B cell (primary cell): ENCODE data around the gene HOMER3. TPM values are rescaled to one million over a fixed set of nuclear protein-coding genes. Genes with fewer than 3 reads are reported as not detected.

Experiments
- ATAC-seq: fragments of 200-7000 bp; cut with Tn5 transposase; one replicate; pipeline ENCODE4 v1.10.0; 2021; ENCODE audit warnings: low read depth, mild to moderate bottlenecking, moderate number of reproducible peaks, moderate library complexity
- CTCF ChIA-PET: fragments of 350-600 bp; sonication (Branson Sonifier 250); formaldehyde crosslinking; loops from one replicate; lab custom pipeline; 2021; ENCODE audit warnings: antibody characterized with exemption, inconsistent platforms; lab: Charles Lee
- POLR2A ChIA-PET: fragments of 350-600 bp; sonication (Branson Sonifier 250); formaldehyde crosslinking; loops from one replicate; lab custom pipeline; 2021; ENCODE audit warnings: antibody characterized with exemption; lab: Charles Lee
- DNase-seq: peaks from one replicate; pipeline ENCODE4 v3.0.0; 2013
- H2AFZ ChIP-seq: 2 replicates; pipeline ENCODE4 v1.6.1; 2012; ENCODE audit warnings: mild to moderate bottlenecking, low read depth, low read length; ENCODE audit not compliant: insufficient read depth, poor library complexity, severe bottlenecking
- H3K27ac ChIP-seq, 2 donors: 1 replicate in 1 of 2; 2 replicates in 1 of 2; pipeline ENCODE4 v1.5.1; 2012 to 2013; ENCODE audit warnings: low read length in 2 of 2, mild to moderate bottlenecking in 2 of 2, moderate library complexity in 1 of 2
- H3K27me3 ChIP-seq, 4 experiments: fragments of 200-600 bp in 1 of 4; sonication (generic) in 1 of 4; replicated peaks in 1 of 4; 1 replicate in 2 of 4; 2 replicates in 2 of 4; pipeline versions ENCODE4 v1.6.1 to v1.7.0; 2013 to 2016; ENCODE audit warnings: low read length in 3 of 4, mild to moderate bottlenecking in 2 of 4, mixed read lengths in 1 of 4, moderate library complexity in 1 of 4; ENCODE audit not compliant: insufficient read depth in 4 of 4, control insufficient read depth in 3 of 4; ENCODE audit errors: control extremely low read depth in 1 of 4
- H3K36me3 ChIP-seq, 2 experiments: replicated peaks in 1 of 2; 1 replicate in 1 of 2; 2 replicates in 1 of 2; pipeline versions ENCODE4 v1.6.1 to v1.7.1; 2013; ENCODE audit warnings: low read length in 1 of 2; ENCODE audit not compliant: insufficient read depth in 2 of 2, control insufficient read depth in 1 of 2; ENCODE audit errors: control extremely low read depth in 1 of 2, extremely low read depth in 1 of 2
- H3K4me1 ChIP-seq, 2 donors: fragments of 200-600 bp in 1 of 2; sonication (generic) in 1 of 2; 1 replicate in 1 of 2; 2 replicates in 1 of 2; pipeline versions ENCODE4 v1.5.1 to v1.6.1; 2013 to 2017; ENCODE audit warnings: low read length in 2 of 2; ENCODE audit not compliant: control insufficient read depth in 2 of 2, insufficient read depth in 2 of 2
- H3K4me2 ChIP-seq: replicated peaks from 2 replicates; pipeline ENCODE3; 2012; ENCODE audit warnings: mild to moderate bottlenecking, low read depth, low read length; ENCODE audit not compliant: poor library complexity, severe bottlenecking
- H3K4me3 ChIP-seq, 5 experiments: fragments of 200-600 bp in 1 of 5; sonication (generic) in 1 of 5; 1 replicate in 3 of 5; 2 replicates in 2 of 5; pipeline versions ENCODE4 v1.5.1 to v1.7.0; 2011 to 2016; ENCODE audit warnings: low read length in 4 of 5, mild to moderate bottlenecking in 4 of 5, low read depth in 2 of 5, control low read depth in 1 of 5, moderate library complexity in 1 of 5; ENCODE audit not compliant: insufficient read depth in 1 of 5; ENCODE audit errors: control extremely low read depth in 1 of 5, extremely low read depth in 1 of 5
- H3K79me2 ChIP-seq: fragments of 200-600 bp; sonication (generic); one replicate; pipeline ENCODE4 v1.6.0; 2016; ENCODE audit warnings: low read length; ENCODE audit not compliant: control insufficient read depth, insufficient read depth
- H3K9ac ChIP-seq: fragments of 200-600 bp; sonication (generic); 2 replicates; pipeline ENCODE4 v1.6.1; 2017; ENCODE audit warnings: mild to moderate bottlenecking, low read length, moderate library complexity
- H3K9me3 ChIP-seq, 3 donors: one replicate each; pipeline versions ENCODE4 v1.6.1 to v1.7.1; 2013; ENCODE audit warnings: low read length in 2 of 3; ENCODE audit not compliant: control insufficient read depth in 2 of 3, insufficient read depth in 1 of 3; ENCODE audit errors: control extremely low read depth in 1 of 3
- H4K20me1 ChIP-seq: 2 replicates; pipeline ENCODE4 v1.6.0; 2012; ENCODE audit warnings: mild to moderate bottlenecking, low read length; ENCODE audit not compliant: insufficient read depth, control insufficient read depth, poor library complexity, severe bottlenecking
- H3K27ac Mint-ChIP-seq: one replicate; pipeline ENCODE4 v1.8.0; 2021; ENCODE audit warnings: mixed read lengths
- H3K27me3 Mint-ChIP-seq: one replicate; pipeline ENCODE4 v1.8.0; 2021; ENCODE audit warnings: mixed read lengths
- H3K4me1 Mint-ChIP-seq: one replicate; pipeline ENCODE4 v1.8.0; 2021; ENCODE audit warnings: mixed read lengths
- H3K4me3 Mint-ChIP-seq: one replicate; pipeline ENCODE4 v1.8.0; 2021; ENCODE audit warnings: mixed read lengths
- H3K9me3 Mint-ChIP-seq: one replicate; pipeline ENCODE4 v1.8.0; 2022; ENCODE audit warnings: mixed read lengths; ENCODE audit not compliant: insufficient read depth
- EZH2 ChIP-seq: IDR thresholded peaks from 2 replicates; pipeline ENCODE4 v1.6.1; 2012; ENCODE audit warnings: borderline replicate concordance, low read depth, mild to moderate bottlenecking, moderate library complexity, low read length; ENCODE audit not compliant: insufficient read depth, poor library complexity, severe bottlenecking
- WGBS: methylation state at CpG from one replicate; pipeline ENCODE4 v1.1.5; 2013; ENCODE audit warnings: missing lambda C conversion rate; ENCODE audit not compliant: insufficient coverage; 5-methylcytosine and 5-hydroxymethylcytosine counted together
- intact Hi-C: fragments of 100-400 bp; cut with micrococcal nuclease; formaldehyde crosslinking; loops from one replicate; pipeline ENCODE4 v1.10.0; 2022
- polyA plus RNA-seq: library from polyadenylated mRNA; depleted of rRNA; stranded (reverse); fragments of >200 nt; gene quantifications from 2 replicates; pipeline ENCODE4 v1.2.3, GENCODE V29; 2012
- total RNA-seq, 2 donors: library from RNA; stranded (reverse); fragments of 120-200 nt in 1 of 2; gene quantifications; 1 replicate in 1 of 2; 2 replicates in 1 of 2; pipeline versions ENCODE4 v1.2.3 to v1.2.4, GENCODE V29; 2013 to 2022
- TF ChIP-seq, protein P1 (sequence below): fragments of 200-600 bp; IDR thresholded peaks from one replicate; pipeline ENCODE4 v1.8.0; 2022; ENCODE audit warnings: antibody characterized with exemption, mild to moderate bottlenecking

HOMER3 gene
- total and polyA plus RNA-seq, 2 donors (not counting 1 experiment from before 2014, with no cell fraction given): 5.9 to 26.4 TPM

DNA sequence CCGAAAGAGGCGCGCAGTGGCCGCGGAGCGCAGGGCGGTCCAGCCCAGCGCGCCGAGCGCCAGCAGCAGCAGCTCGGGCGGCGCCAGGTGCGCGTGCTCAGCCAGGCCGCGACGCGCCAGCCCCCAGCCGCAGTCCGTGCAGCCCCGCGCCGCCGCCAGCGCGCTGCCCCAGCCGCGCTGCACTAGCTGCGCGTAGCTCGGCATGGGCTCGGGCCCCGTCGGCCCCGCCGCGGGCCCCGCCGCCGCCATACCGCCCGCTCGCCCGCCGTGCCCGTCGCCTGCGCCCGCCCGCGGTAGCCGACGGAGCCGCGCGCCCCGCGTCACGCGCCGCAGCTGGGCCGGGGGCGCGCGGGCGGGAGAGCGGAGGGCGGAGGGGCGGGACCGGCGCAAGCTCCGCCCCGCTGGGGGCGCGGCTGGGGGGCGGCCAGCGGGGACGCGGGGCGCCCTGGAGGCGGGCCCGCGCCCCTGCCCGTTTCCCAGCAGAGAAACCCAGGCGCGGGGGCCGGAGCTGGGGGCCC lies 45.1 kb downstream of the HOMER3 start, which contains the start of gene CERS1:
Gene CERS1 (minus strand): TSS at position 335 of the 518 bp plus-strand sequence. CDS start 86 bp downstream, at position 249.
- H2AFZ ChIP-seq: no peak within 1 kb of the TSS
- no peak within 1 kb of the TSS for H3K27ac ChIP-seq
- H4K20me1 ChIP-seq: peaks cover 17% of the 10 kb centered on the region
- peak within 1 kb of the TSS; percentile 87 for H3K4me3 Mint-ChIP-seq
- H3K4me3 ChIP-seq: peak within 1 kb of the TSS in 1 of 5 experiments; percentile 2
- H3K4me1 Mint-ChIP-seq: peaks cover 11% of the 10 kb centered on the region
- H3K4me2 ChIP-seq: peak within 1 kb of the TSS; percentile 66
- ChIA-PET CTCF (no interaction called here), POLR2A (no interaction called here)
- intact Hi-C loops: no loop called here
- peaks cover 13 to 17% of the 10 kb centered on the region in 2 donors for H3K4me1 ChIP-seq
- DNase-seq (peak; percentile 34), ATAC-seq (no peak)
- H3K27ac Mint-ChIP-seq: no peak within 1 kb of the TSS
- no peaks in the 10 kb centered on the region for H3K79me2 ChIP-seq
- WGBS: under 1% methylated on average over 84 of the region's 89 CpGs
- H3K9ac ChIP-seq: no peak within 1 kb of the TSS
- peaks cover 25% of the 10 kb centered on the region for H3K27me3 Mint-ChIP-seq
- TF ChIP-seq, protein P1, sequence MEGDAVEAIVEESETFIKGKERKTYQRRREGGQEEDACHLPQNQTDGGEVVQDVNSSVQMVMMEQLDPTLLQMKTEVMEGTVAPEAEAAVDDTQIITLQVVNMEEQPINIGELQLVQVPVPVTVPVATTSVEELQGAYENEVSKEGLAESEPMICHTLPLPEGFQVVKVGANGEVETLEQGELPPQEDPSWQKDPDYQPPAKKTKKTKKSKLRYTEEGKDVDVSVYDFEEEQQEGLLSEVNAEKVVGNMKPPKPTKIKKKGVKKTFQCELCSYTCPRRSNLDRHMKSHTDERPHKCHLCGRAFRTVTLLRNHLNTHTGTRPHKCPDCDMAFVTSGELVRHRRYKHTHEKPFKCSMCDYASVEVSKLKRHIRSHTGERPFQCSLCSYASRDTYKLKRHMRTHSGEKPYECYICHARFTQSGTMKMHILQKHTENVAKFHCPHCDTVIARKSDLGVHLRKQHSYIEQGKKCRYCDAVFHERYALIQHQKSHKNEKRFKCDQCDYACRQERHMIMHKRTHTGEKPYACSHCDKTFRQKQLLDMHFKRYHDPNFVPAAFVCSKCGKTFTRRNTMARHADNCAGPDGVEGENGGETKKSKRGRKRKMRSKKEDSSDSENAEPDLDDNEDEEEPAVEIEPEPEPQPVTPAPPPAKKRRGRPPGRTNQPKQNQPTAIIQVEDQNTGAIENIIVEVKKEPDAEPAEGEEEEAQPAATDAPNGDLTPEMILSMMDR: no peak
- TF ChIP-seq EZH2: no peak
- H3K9me3 ChIP-seq: no peaks in the 10 kb centered on the region
- H3K27me3 ChIP-seq: peaks cover 0 to 25% (median 11%) of the 10 kb centered on the region in 4 experiments
- no peaks in the 10 kb centered on the region for H3K9me3 Mint-ChIP-seq
- H3K36me3 ChIP-seq: peaks cover 0 to 19% of the 10 kb centered on the region in 2 experiments

- ATAC-seq: no peak
- ChIA-PET POLR2A (no interaction called here), CTCF (interaction anchor here (1.6 kb wide), 1 partner anchor 444 kb away, joined by 4 read pairs; no protein-coding TSS in a partner anchor)
- Mint-ChIP-seq H3K9me3 (no peaks in the 10 kb centered on the region), H3K4me1 (peaks cover 11% of the 10 kb centered on the region), H3K27me3 (peaks cover 26% of the 10 kb centered on the region), H3K4me3 (peak overlapping the region; percentile 71), H3K27ac (no peak overlapping the region)
- no peak overlapping the region for H2AFZ ChIP-seq
- H3K27ac ChIP-seq: no peak overlapping the region
- TF ChIP-seq, protein P1: no peak
- TF ChIP-seq EZH2: peak; percentile 42
- 2% methylated on average over 72 of the region's 72 CpGs for WGBS
- H3K4me3 ChIP-seq: peak overlapping the region in 1 of 5 experiments; percentile 2
- H3K36me3 ChIP-seq: peaks cover 0 to 15% of the 10 kb centered on the region in 2 experiments
- DNase-seq: peak; percentile 41
- H3K4me1 ChIP-seq: peaks cover 13 to 17% of the 10 kb centered on the region in 2 donors
- H3K27me3 ChIP-seq: peaks cover 0 to 25% (median 11%) of the 10 kb centered on the region in 4 experiments
- H3K9ac ChIP-seq: no peak overlapping the region
- H3K79me2 ChIP-seq: no peaks in the 10 kb centered on the region
- peak overlapping the region; percentile 66 for H3K4me2 ChIP-seq
- H3K9me3 ChIP-seq: no peaks in the 10 kb centered on the region
- intact Hi-C loops: no loop called here
- H4K20me1 ChIP-seq: peaks cover 10% of the 10 kb centered on the region
These were observed 45.8 kb downstream of the HOMER3 start for GRCh38 chr19:18895038-18895823.
